ENCODE data around the gene DDR1.
"Not testable (repeated sequence)": the region's sequence is repeated elsewhere in the genome, so short reads cannot be mapped to it uniquely, and the experiment has no call there.

Gene DDR1

DNA sequence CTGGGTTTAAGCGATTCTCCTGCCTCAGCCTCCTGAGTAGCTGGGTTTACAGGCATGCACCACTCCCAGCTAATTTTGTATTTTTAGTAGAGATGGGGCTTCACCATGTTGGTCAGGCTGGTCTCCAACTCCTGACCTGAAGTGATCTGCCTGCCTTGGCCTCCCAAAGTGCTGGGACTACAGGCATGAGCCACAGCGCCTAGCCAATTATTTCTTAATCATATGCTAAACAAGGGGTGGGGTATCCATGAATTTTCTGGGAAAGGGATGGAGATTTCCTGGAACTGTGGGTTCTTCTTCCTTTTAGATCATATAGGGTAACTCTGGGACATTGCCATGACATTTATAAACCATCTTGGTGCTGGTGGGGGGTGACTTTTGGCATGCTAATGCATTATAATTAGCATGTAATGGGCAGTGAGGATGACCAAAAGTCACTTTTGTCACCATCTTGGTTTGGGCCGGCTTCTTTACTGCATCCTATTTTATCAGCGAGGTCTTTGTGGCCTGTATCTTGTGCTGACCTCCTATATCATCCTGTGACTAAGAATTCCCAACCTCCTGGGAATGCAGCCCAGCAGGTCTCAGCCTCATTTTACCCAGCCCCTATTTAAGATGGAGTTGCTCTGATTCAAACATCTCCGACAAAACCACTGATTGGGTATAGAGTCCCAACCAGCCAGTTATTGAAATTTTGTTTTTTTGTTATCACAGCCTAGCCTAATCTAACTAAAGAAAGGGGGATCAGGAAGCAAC, 29.9 kb upstream of the DDR1 start:
- DNase-seq (ENCODE audit: low spot score), result no peak

DNA sequence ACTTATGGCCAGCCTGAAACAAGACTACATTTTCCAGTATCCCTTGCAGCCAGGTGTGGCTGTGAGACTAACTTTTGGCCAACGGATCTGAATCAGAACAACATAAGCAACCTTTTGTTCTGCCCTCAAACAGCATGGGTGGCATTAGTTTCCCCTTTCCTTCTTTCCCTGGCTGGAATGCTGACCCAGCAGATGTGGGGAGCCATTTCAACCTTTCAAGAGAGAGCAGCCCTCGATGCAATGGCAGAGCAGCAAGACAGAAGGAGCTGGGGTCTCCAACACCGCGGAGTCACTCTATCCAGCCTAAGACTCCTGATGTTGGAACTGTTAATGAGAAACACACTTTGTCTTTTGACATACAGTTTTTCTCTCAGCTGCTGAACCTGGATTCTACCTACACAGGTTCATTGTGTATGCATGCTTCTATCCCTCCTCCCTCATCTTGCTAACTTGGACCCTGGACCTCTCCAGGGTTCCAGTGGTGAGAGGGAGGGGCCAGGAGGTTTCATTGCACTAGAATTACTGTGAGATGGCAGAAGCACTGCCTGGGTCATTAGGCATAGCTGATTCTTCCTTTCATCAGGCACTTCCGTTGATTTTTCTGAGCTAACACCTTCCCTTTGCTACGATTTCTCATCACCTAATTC, 28.8 kb upstream of the DDR1 start:
- DNase-seq (ENCODE audit: low spot score), result no peak

DNA sequence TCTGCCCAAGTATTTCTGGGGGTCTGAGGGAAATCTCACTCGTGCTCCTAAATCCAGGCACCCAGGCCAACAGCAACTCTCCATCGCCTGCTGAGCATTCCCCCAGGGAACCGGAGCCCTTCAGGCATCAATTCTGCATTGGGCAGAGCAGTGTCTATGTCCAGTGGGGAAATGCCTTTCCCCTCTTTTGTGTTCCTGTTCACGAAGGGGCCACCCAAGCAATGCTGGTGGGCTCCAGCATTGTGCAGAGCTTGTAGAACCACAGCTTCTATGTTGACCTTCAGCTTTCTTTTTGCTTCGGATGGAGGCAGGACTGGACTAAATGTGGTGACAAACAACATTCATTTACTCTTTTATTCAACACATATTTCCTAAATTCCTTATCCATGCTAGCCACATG, 27.2 kb upstream of the DDR1 start:
- DNase-seq (ENCODE audit: low spot score), result no peak

DNA sequence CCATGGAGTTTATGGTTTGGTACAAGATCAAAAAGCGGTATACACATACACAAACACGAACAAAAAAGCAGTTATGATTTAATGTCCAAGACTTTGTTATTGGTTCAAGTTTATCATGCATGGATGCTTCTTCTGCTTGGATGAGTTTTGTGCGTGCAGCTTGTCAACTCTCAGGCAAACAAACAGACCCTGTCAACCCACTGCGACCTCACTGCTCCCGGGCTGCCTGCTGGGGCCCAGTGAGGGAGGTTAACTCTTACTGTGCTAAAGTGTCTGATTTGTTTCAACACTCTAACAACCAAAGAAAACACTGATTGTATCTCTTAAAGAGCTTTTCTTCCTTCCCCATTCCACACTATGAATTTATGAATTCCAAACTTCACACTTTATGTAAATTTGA, 26.8 kb upstream of the DDR1 start:
- DNase-seq (ENCODE audit: low spot score), result no peak

DNA sequence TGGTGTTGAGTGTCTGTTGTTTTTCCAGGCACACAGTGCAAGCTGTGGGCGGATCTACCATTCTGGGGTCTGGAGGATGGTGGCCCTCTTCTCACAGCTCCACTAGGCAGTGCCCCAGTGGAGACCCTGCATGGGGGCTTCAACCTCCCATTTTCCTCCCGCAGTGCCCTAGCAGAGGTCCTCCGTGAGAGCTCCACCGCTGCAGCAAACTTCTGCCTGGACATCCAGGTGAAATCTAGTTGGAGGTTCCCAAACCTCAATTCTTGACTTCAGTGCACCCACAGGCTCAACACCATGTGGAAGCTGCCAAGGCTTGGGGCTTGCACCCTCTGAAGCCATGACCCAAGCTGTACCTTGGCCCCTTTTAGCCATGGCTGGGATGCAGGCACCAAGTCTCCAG, 24.6 kb upstream of the DDR1 start:
- not testable (repeated sequence) for DNase-seq (ENCODE audit: low spot score)

DNA sequence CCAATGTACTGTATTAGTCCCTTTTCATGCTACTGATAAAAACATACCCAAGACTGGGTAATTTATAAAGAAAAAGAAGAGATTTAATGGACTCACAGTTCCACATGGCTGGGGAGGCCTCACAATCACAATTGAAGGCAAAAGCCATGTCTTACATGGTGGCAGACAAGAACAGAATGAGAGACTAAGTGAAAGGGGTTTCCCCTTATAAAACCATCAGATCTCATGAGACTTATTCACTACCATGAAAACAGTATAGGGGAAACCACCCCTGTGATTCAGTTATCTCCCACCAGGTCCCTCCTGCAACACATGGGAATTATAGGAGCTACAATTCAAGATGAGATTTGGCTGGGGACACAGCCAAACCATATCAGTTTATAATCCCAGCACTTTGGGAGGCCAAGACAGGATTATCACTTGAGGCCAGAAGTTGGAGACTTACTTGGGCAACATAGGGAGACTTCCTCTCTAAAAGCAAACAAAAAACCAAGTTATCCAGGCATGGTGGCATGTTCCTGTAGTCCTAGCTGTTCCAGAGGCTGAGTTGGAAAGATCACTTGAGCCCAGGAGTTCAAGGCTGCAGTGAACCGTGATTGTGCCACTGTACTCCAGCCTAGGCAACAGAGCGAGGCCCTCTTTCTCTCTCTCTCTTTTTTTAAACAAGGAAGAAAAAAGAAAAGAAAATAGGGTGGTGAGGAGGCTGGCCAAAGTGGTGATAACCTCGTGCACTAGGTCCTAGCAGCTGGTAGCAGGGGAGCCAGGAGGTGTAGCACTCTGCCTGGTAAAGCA, 22.9 kb upstream of the DDR1 start:
- DNase-seq (ENCODE audit: low spot score), result no peak

DNA sequence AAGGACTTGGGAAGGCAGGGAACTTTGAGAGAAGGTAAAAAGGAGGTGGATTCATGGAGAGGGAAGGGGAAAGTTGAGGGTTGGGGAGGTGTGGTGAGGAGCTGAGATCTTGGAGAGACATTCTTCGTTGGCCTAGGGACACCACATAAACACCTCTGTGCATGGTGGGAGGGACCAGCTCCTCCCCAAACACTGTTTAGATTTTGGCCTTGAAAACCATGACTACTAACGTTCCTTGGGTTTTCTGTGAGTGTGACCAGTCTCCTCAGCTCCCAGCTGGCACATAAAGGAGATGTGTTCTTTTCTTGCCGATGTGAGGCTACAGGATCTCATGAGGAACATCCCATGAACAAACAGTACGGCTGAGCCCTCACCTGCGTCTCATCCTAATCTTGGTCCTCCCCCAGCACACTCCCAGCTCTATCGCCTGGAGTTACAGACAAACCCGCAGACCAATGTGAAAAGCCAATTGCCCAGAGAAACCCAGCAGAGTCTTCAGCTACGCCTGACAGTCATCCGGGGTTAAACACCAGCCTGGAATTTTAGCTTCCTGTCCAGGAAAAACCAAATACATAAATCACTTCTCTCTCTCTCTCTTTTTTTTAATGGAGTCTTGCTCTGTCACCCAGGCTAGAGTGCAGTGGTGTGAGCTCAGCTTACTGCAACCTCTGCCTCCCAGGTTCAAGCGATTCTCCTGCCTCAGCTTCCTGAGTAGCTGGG, 22.0 kb upstream of the DDR1 start:
- DNase-seq (ENCODE audit: low spot score), result no peak

- DNase-seq (ENCODE audit: low spot score), result no peak
Measured at GRCh38 chr6:30864325-30864724, 20.0 kb upstream of the DDR1 start.

DNA sequence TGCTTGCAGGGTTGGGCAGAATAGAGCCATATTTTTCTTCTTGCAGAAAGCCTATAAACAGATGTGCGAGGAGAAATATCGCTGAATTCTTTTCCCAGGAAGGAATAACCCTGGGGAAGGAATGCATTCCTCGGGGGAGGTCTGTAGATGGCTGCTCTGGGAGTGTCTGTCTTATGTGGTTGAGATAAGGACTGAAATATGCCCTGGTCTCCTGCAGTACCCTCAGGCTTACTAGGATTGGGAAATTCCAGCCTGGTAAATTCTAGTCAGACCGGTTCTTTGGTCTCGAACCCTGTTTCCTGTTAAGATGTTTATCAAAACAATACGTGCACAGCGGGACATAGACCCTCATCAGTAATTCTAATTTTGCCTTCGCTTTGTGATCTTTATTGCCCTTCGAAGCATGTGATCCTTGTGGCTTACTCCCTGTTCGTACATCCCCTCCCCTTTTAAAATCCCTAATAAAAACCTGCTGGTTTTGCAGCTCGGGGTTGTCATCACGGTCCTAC, 15.0 kb upstream of the DDR1 start:
- not testable (repeated sequence) for DNase-seq (ENCODE audit: low spot score)

DNA sequence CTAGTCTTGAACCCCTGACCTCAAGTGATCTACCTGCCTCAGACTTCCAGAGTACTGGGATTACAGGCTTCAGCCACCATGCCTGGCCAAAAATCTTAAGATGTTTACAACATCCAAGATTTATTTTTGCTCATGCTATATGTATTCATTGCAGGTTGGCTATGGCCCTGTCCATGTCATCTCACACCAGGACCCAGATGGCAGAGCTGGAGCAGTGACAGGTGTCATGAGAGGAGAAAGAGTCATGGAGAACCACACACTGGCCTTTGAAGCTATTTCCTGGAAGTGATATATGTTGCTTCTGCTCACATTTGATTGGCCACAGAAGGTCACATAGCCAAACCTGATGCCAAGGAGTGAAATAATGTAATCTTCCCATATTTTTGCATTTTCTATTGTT, 13.8 kb upstream of the DDR1 start:
- no peak for DNase-seq (ENCODE audit: low spot score)

- DNase-seq (ENCODE audit: low spot score), result no peak
Measured at GRCh38 chr6:30871592-30872183, 12.6 kb upstream of the DDR1 start.

- no peak for DNase-seq (ENCODE audit: low spot score)
Measured at GRCh38 chr6:30873137-30873640, 11.1 kb upstream of the DDR1 start.

DNA sequence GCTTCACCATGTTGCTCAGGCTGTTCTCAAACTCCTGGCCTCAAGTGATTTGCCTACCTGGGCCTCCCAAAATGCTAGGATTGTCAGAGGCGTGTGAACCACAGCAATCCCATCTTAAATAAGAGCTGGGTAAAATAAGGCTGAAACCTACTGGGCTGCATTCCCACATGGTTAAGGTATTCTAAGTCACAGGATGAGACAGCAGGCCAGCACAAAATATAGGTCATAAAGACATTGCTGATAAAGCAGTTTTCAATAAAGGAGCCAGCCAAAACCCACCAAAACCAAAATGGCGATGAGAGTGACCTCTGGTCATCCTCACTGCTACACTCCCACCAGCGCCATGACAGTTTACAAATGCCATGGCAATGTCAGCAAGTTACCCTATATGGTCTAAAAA, 10.5 kb upstream of the DDR1 start:
- not testable (repeated sequence) for DNase-seq (ENCODE audit: low spot score)

DNA sequence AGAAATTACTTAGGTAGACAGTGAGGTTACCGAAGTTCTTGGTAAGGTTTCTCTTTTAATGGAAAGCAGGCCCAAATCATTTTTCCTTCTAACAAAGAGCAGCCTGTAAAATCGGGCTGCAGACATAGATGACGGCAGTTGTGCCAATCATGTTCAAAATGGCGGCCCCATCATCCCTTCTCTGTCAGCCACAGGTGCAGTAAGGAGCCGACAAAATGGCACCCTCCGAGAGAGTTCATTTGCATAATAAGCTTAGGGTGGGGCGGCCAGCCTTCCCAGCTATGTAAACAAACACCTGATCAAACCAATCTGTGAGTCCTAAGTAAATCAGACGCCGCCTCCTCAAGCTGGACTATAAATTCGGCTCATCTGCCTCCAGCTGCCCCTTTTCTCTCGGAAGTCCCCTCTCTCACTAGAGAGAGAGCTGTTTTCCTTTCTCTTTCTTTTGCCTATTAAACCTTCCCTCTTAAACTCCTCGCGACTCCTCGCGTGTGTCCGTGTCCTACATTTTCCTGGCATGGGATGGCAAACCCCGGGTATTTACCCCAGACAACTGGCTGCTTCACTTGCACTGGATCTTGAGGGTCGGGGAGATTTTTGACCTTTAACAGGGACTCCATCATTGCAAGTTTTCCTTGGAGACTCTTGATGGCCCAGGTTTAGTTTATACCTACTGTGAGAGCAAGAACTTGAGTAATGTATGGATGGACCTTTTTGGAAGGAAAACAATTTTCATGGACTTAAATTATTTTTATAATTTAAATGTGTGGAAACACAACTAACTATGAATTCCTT, 8.9 kb upstream of the DDR1 start:
- no peak for DNase-seq (ENCODE audit: low spot score)

DNA sequence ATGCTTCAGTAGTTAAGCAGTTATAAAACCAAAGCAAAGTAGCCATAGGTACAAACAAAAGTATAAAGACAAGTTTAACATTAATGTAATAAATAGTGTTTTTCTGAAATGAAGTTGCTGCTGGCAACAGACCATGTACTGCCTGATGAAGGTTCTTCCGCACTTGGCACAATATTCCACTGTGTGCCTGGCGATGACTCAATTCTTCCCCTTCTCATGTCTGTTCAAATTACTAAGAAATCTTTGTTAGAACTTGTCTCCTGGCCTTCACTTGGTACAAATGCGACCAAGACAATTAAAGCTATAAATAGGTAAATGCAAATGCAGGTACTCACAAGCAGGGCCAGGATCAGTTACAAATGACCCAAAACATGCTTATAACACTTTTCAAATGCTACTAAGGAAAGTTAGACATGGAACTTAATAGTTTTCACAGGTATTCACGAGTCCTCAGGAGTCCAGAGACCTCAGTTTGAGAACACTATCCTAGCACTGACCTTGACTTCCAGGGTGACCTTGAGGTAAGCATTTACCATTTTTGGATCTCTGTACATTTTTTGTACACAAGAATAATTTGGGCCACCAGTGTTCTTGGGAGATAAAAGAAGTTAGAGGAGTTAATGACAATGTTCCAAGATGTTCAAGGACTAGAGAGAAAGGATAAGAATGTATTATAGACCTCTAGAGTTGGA, 8.1 kb upstream of the DDR1 start:
- no peak for DNase-seq (ENCODE audit: low spot score)

DNA sequence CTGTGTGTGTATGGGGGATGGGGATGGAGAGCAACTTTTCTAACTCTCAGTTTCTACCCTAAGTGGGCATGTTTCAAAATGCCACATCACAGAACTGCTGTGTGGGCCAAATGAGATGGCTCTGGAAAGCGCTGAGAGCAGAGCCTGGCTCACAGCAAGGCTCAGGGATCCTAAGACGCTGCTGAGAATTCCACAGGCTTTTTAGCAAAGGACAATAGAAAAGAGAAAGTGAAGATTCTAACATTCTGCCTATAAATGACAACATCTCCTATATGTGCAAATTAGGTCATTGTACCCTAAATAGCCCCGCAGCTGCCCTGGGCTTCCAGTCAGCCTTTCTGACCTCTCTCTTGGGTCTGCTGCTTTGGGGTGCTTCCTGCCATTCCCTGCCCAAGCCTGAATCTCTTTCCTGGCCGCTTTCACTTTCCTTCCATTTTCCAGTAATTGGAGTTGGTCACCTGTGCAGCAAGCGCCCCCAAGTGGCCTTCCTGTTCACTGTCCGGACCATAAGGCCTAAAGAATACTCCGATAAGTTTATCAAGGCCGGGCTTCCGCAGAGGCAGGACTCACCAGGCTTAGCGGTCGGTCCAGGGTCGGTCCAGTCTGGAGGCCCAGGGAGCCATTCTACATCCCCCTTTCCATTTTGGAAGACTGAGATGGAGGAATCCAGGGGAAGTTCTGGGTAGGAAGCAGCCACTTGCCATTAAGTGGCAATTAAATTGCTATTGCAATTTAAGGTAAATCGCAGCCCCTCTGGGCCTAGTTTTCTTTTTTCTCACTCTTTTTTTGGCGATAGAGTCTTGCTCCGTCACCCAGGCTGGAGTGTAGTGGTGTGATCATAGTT, 6.7 kb upstream of the DDR1 start:
- DNase-seq (ENCODE audit: low spot score), result peak; percentile 84

GRCh38 chr6:30879684-30880427, 4.5 kb upstream of the DDR1 start:
- DNase-seq (ENCODE audit: low spot score), result no peak

- no peak for DNase-seq (ENCODE audit: low spot score)
Measured at GRCh38 chr6:30880698-30881252, 3.5 kb upstream of the DDR1 start.

All from hepatic stellate cell (primary cell).